GM19395 (cell line): ENCODE measurements around the gene MZT2A.
"Not testable (repeated sequence)": the region's sequence is repeated elsewhere in the genome, so short reads cannot be mapped to it uniquely, and the experiment has no call there.

Source experiments
- ATAC-seq: cut with Tn5 transposase; IDR thresholded peaks from one replicate; pipeline ENCODE4 v1.9.1; 2021; ENCODE audit warnings: mild to moderate bottlenecking, moderate library complexity; ENCODE audit not compliant: unreplicated experiment

The MZT2A gene

GRCh38 chr2:131492418-131493198 is 411 bp upstream of the MZT2A start:
- ATAC-seq: peak; percentile 71

- peak; percentile 9 for ATAC-seq
Observed at GRCh38 chr2:131491469-131491836, 744 bp downstream of the MZT2A start.

- ATAC-seq: peak; percentile 20
Observed at GRCh38 chr2:131490616-131491468, 1.4 kb downstream of the MZT2A start.

- ATAC-seq: no peak
Observed at GRCh38 chr2:131488306-131489205, 3.6 kb downstream of the MZT2A start.

- not testable (repeated sequence) for ATAC-seq
Observed at GRCh38 chr2:131486201-131486902, 5.8 kb downstream of the MZT2A start.

- ATAC-seq: not testable (repeated sequence)
Observed at GRCh38 chr2:131484906-131485460, 7.2 kb downstream of the MZT2A start.

GRCh38 chr2:131483981-131484820 is 8.0 kb downstream of the MZT2A start:
- ATAC-seq: not testable (repeated sequence)

- ATAC-seq: not testable (repeated sequence)
Observed at GRCh38 chr2:131482506-131483155, 9.6 kb downstream of the MZT2A start.

- ATAC-seq: not testable (repeated sequence)
Observed at GRCh38 chr2:131480351-131480750, 11.8 kb downstream of the MZT2A start.

- ATAC-seq: not testable (repeated sequence)
Observed at GRCh38 chr2:131478850-131479461, 13.2 kb downstream of the MZT2A start.

GRCh38 chr2:131478074-131478849 is 13.9 kb downstream of the MZT2A start:
- ATAC-seq: not testable (repeated sequence)

- not testable (repeated sequence) for ATAC-seq
Observed at GRCh38 chr2:131477227-131477626, 15.0 kb downstream of the MZT2A start.

GRCh38 chr2:131476363-131476762 is 15.8 kb downstream of the MZT2A start:
- not testable (repeated sequence) for ATAC-seq

GRCh38 chr2:131475831-131476230 is 16.4 kb downstream of the MZT2A start, which contains the start of gene TUBA3D:
TUBA3D (plus strand) TSS chr2:131476119; CDS start chr2:131476200, 81 bp downstream.
- ATAC-seq: no peak

- not testable (repeated sequence) for ATAC-seq
Observed at GRCh38 chr2:131473266-131473665, 18.9 kb downstream of the MZT2A start.

- ATAC-seq: not testable (repeated sequence)
Observed at GRCh38 chr2:131471624-131472023, 20.6 kb downstream of the MZT2A start.

GRCh38 chr2:131470944-131471343 is 21.3 kb downstream of the MZT2A start:
- ATAC-seq: not testable (repeated sequence)
